Transverse colon (tissue), 3 donors: ENCODE data around the gene PLA2G2D.

Experiments used
- EP300 ChIP-seq: sonication (generic); formaldehyde crosslinking; IDR thresholded peaks from one replicate; pipeline ENCODE4 v1.6.1; 2017; ENCODE audit warnings: antibody characterized with exemption, low read depth
- TF ChIP-seq, protein P1 (sequence below), 5 experiments: fragments of 200-600 bp in 3 of 5; fragments of 450-650 bp in 2 of 5; sonication (generic) in 3 of 5; IDR thresholded peaks; 1 replicate in 2 of 5; 2 replicates in 3 of 5; pipeline ENCODE4 v1.5.1; 2016 to 2017; ENCODE audit warnings: antibody characterized with exemption in 5 of 5, inconsistent platforms in 3 of 5, mild to moderate bottlenecking in 2 of 5, moderate library complexity in 1 of 5

- TF ChIP-seq, protein P1, sequence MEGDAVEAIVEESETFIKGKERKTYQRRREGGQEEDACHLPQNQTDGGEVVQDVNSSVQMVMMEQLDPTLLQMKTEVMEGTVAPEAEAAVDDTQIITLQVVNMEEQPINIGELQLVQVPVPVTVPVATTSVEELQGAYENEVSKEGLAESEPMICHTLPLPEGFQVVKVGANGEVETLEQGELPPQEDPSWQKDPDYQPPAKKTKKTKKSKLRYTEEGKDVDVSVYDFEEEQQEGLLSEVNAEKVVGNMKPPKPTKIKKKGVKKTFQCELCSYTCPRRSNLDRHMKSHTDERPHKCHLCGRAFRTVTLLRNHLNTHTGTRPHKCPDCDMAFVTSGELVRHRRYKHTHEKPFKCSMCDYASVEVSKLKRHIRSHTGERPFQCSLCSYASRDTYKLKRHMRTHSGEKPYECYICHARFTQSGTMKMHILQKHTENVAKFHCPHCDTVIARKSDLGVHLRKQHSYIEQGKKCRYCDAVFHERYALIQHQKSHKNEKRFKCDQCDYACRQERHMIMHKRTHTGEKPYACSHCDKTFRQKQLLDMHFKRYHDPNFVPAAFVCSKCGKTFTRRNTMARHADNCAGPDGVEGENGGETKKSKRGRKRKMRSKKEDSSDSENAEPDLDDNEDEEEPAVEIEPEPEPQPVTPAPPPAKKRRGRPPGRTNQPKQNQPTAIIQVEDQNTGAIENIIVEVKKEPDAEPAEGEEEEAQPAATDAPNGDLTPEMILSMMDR (IDR thresholded peaks at IDR 0.05): no peak
- no peak for TF ChIP-seq EP300
Observed at GRCh38 chr1:20150969-20151368, 31.6 kb upstream of the PLA2G2D start.
